22Rv1 (cell line): ENCODE data around the gene PRUNE2.
A peak's percentile ranks its signal among the peaks of the same experiment; 100 is the strongest.
"Not testable (repeated sequence)": the region's sequence is repeated elsewhere in the genome, so short reads cannot be mapped to it uniquely, and the experiment has no call there.

Source experiments
- H3K27ac ChIP-seq: fragments of 450-650 bp; 2 replicates; pipeline ENCODE4 v1.5.1; 2017
- ZFX ChIP-seq: fragments of 450-650 bp; IDR thresholded peaks from 2 replicates; pipeline ENCODE4 v1.6.1; 2017; ENCODE audit warnings: antibody characterized with exemption, borderline replicate concordance
- TF ChIP-seq, protein P1 (sequence below): fragments of 450-650 bp; IDR thresholded peaks from 2 replicates; pipeline ENCODE4 v1.5.1; 2017; ENCODE audit warnings: mild to moderate bottlenecking

PRUNE2 gene

DNA sequence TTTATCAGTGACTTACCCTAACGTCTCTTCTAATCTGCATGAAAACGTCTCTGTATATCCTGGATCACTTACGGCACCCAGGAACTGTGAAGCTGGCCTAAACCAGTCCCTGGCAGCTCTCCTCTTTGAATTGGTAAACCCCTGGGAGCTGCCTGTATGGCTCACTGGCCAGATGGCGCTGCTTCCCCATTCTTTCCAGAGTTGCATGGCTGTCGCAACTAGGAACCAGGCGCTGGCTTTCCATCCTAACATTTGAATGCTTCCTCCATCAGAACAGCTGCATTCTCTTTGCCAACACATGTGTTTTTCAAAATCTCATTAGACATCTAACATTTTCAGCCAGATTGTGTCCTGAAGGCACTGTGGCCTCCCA is 149.7 kb downstream of the PRUNE2 start:
- H3K27ac ChIP-seq: no peak overlapping the region
- TF ChIP-seq, protein P1, sequence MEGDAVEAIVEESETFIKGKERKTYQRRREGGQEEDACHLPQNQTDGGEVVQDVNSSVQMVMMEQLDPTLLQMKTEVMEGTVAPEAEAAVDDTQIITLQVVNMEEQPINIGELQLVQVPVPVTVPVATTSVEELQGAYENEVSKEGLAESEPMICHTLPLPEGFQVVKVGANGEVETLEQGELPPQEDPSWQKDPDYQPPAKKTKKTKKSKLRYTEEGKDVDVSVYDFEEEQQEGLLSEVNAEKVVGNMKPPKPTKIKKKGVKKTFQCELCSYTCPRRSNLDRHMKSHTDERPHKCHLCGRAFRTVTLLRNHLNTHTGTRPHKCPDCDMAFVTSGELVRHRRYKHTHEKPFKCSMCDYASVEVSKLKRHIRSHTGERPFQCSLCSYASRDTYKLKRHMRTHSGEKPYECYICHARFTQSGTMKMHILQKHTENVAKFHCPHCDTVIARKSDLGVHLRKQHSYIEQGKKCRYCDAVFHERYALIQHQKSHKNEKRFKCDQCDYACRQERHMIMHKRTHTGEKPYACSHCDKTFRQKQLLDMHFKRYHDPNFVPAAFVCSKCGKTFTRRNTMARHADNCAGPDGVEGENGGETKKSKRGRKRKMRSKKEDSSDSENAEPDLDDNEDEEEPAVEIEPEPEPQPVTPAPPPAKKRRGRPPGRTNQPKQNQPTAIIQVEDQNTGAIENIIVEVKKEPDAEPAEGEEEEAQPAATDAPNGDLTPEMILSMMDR: peak; percentile 28; the same call in 1 of the 2 replicates
- no peak for TF ChIP-seq ZFX

DNA sequence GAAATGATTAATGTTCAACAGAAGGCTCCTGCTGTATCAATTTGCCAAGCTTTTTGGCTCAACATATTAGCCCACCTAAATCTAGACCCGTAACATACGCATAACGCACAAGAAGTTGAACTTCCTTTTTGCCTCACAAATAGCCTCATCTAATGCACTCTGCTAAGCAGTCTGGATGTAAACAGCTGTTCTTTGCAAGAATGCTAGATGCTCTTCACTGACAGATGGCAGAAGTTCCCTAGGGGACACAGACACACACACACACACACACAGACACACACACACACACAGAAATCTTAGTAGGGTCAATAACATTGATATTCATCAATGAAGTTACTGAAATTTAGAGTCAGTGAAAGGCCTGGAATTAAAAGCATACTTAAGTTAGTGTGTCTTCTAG is 154.9 kb downstream of the PRUNE2 start:
- TF ChIP-seq, protein P1: no peak
- no peak for TF ChIP-seq ZFX

DNA sequence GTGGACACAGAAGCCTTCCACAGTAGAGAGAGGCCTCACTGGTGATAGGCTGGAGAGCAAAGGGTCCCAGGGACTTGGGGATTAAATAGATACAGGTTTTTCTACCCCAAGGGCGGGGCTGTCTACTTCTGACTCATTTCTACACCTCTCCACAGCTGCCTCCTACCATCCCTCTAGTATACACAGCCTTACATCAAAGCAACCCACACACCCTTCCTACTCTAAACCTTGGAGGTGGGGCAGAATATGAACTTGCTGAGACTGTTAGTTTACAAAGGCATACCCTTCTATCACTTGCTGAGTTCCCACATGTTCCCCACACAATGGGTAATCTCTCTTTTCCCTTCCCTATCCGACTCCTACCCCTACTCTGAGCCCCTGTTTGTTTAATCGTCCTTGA is 161.6 kb downstream of the PRUNE2 start:
- TF ChIP-seq, protein P1: no peak
- TF ChIP-seq ZFX: no peak
- no peak overlapping the region for H3K27ac ChIP-seq

More for the DNA sequence above, 154.9 kb downstream of the PRUNE2 start:
- H3K27ac ChIP-seq: no peak overlapping the region

DNA sequence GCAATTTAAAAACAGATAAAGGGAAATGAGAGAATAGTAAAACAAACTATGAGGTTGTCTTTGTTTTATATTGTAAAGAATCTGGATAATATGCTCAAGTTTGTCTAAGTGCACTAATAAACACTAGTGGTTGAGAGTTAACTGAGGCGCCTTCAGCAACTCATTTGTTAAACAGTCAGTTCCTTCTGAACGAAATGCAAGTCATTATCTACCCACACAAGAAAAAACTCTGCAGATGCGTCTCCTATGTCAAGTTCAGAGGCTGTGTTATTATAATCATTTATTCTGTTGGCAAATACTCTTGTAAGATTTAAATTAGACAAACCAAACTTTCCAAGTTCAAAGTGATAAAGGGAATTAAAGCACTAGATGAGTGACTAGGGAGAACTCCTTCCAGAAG is 162.0 kb downstream of the PRUNE2 start:
- TF ChIP-seq ZFX: no peak
- TF ChIP-seq, protein P1: no peak
- H3K27ac ChIP-seq: no peak overlapping the region

DNA sequence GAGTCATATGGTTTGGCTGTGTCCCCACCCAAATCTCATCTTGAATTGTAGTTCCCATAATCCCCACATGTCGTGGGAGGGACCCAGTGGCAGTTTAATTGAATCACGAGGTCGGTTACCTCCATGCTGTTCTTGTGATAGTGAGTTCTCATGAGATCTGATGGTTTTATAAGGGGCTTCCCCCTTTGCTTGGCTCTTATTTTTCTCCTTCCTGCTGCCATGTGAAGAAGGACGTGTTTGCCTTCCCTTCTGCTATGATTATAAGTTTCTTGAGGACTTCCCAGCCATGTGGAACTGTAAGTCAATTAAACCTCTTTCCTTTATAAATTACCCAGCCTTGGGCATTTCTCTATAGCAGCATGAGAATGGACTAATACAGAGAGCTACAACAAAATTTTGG is 163.0 kb downstream of the PRUNE2 start:
- not testable (repeated sequence) for H3K27ac ChIP-seq

DNA sequence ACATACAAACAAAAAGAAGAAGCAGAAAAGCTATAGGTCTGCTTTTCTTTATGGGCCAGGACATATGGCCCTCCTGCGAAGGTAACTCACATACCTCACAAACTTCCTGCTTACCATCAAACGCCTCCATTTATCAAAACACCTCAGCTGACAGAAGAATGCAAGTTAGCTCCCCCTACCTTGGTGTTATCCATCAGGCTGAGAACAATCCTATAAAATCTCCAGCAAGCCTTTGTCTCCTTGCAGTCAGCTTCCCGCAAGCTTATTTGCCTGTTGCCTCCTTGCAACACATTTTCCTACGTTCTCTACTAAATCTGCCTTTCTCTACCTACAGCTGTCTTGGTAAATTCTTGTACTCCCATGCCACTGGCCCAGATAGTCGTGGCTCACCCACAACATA is 164.4 kb downstream of the PRUNE2 start:
- H3K27ac ChIP-seq: no peak overlapping the region
- TF ChIP-seq, protein P1: 0 out of 2 replicates have a peak, but pooled peaks have one; percentile 4
- no peak for TF ChIP-seq ZFX

DNA sequence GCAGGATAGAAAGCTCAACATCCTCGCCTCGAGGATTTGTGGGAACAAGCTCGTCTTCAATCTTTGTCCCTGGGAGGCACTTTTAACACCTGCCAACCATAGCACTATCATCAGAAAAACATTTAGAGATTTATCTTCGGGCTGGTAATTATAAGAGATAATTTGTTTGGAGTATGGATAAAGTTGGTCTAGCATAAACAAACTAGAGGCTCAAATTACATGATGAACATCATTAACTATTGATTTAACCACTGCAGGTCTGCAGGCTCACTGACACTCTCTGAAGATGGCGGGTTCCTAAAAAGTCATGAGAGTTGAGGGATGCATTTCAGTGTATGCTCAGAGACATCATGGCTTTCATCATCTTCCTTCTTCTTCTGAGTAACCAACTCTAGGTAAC is 167.5 kb downstream of the PRUNE2 start:
- peak overlapping the region; percentile 38 for H3K27ac ChIP-seq
- TF ChIP-seq, protein P1: no peak
- TF ChIP-seq ZFX: no peak

DNA sequence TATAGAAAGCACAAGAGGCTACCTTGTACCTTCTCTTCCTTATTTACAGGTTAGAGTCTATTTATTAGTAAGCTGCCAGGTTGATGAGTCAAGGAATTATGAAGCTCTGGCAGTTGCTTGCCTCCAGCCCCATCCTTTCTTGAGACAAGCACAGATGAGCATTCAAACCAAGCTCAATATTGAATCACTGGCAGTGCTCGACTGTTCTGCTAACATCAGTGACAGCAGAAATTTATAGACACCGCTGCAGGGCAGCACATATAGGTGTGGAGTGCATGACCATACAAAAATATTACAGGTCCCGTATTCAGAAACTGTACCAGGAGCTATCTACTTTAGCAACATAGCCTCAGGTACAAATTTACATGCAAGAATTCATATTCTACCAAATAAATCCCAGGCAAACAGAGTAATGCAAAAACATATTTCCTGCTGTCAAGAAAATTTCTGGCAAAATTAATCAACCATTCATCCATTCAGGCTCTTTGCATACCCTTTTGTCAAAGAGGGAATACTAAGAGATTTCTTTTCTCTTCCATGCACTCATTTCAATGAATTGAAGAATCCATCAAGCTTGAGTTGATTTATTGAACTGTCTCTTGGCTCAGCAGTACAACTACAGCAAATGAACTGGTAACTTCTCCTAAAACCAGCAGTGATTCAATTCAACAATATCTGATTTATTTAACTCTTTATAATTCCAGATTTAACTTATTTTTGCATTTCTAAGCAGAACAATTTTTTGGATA is 168.6 kb downstream of the PRUNE2 start:
- H3K27ac ChIP-seq: peak overlapping the region; percentile 38
- TF ChIP-seq, protein P1: no peak
- TF ChIP-seq ZFX: no peak
